Activated naive CD8-positive, alpha-beta T cell treated with anti-CD3 and anti-CD28 coated beads, Interleukin-2, amount 50 U/mL, for 24 hours (primary cell): ENCODE data around the gene GPR4.
"Not testable (repeated sequence)": the region's sequence is repeated elsewhere in the genome, so short reads cannot be mapped to it uniquely, and the experiment has no call there.

Experiments used
- ATAC-seq: fragments of 150-1000 bp; cut with Tn5 transposase; one replicate; pipeline ENCODE4 v1.10.0; 2021
- DNase-seq: peaks from one replicate; pipeline ENCODE4 v3.0.0; 2021
- H3K27ac Mint-ChIP-seq: one replicate; pipeline ENCODE4 v1.8.0; 2021; ENCODE audit warnings: mild to moderate bottlenecking, mixed read lengths
- H3K27me3 Mint-ChIP-seq: one replicate; pipeline ENCODE4 v1.8.0; 2021; ENCODE audit warnings: mixed read lengths
- H3K36me3 Mint-ChIP-seq: one replicate; pipeline ENCODE4 v1.8.0; 2021; ENCODE audit warnings: low read depth, mixed read lengths
- H3K4me1 Mint-ChIP-seq: one replicate; pipeline ENCODE4 v1.8.0; 2021; ENCODE audit warnings: mixed read lengths
- H3K4me3 Mint-ChIP-seq: one replicate; pipeline ENCODE4 v1.8.0; 2021; ENCODE audit warnings: mild to moderate bottlenecking, moderate library complexity, mixed read lengths
- H3K9me3 Mint-ChIP-seq: one replicate; pipeline ENCODE4 v1.8.0; 2021; ENCODE audit warnings: mixed read lengths

GPR4 gene

GRCh38 chr19:45636902-45637301, 34.9 kb upstream of the GPR4 start:
- DNase-seq = no peak
- Mint-ChIP-seq H3K27ac (no peak overlapping the region), H3K27me3 (no peaks in the 10 kb centered on the region), H3K9me3 (no peaks in the 10 kb centered on the region), H3K4me3 (no peak overlapping the region), H3K36me3 (peaks cover 32% of the 10 kb centered on the region), H3K4me1 (peaks cover 33% of the 10 kb centered on the region)
- no peak for ATAC-seq

GRCh38 chr19:45636275-45636674, 34.3 kb upstream of the GPR4 start:
- Mint-ChIP-seq H3K4me3 (no peak overlapping the region), H3K27me3 (no peaks in the 10 kb centered on the region), H3K36me3 (peaks cover 29% of the 10 kb centered on the region), H3K27ac (no peak overlapping the region), H3K4me1 (peaks cover 30% of the 10 kb centered on the region), H3K9me3 (no peaks in the 10 kb centered on the region)
- ATAC-seq (no peak), DNase-seq (no peak)

GRCh38 chr19:45632468-45633196, 30.6 kb upstream of the GPR4 start:
- peaks cover 27% of the 10 kb centered on the region for H3K36me3 Mint-ChIP-seq

GRCh38 chr19:45630463-45630862, 28.5 kb upstream of the GPR4 start:
- H3K27ac Mint-ChIP-seq = peak overlapping the region; percentile 70
- ATAC-seq = peak; percentile 94

More at GRCh38 chr19:45632468-45633196, 30.6 kb upstream of the GPR4 start:
- Mint-ChIP-seq H3K9me3 (no peaks in the 10 kb centered on the region), H3K27me3 (no peaks in the 10 kb centered on the region), H3K27ac (peak overlapping the region; percentile 67), H3K4me3 (no peak overlapping the region), H3K4me1 (peaks cover 21% of the 10 kb centered on the region)
- ATAC-seq (peak; percentile 51), DNase-seq (peak; percentile 71)

GRCh38 chr19:45629704-45630103, 27.7 kb upstream of the GPR4 start:
- no peaks in the 10 kb centered on the region for H3K9me3 Mint-ChIP-seq
- peaks cover 35% of the 10 kb centered on the region for H3K36me3 Mint-ChIP-seq
- H3K4me3 Mint-ChIP-seq = no peak overlapping the region
- ATAC-seq = no peak
- H3K27ac Mint-ChIP-seq = peak overlapping the region; percentile 65
- no peaks in the 10 kb centered on the region for H3K27me3 Mint-ChIP-seq
- DNase-seq = no peak
- peaks cover 28% of the 10 kb centered on the region for H3K4me1 Mint-ChIP-seq

More at GRCh38 chr19:45630463-45630862, 28.5 kb upstream of the GPR4 start:
- no peak overlapping the region for H3K4me3 Mint-ChIP-seq
- H3K4me1 Mint-ChIP-seq = peaks cover 20% of the 10 kb centered on the region
- peaks cover 32% of the 10 kb centered on the region for H3K36me3 Mint-ChIP-seq
- no peak for DNase-seq
- H3K9me3 Mint-ChIP-seq = no peaks in the 10 kb centered on the region
- no peaks in the 10 kb centered on the region for H3K27me3 Mint-ChIP-seq

- not testable (repeated sequence) for DNase-seq, H3K27me3 Mint-ChIP-seq, H3K9me3 Mint-ChIP-seq, H3K27ac Mint-ChIP-seq, H3K4me3 Mint-ChIP-seq, ATAC-seq
- peaks cover 46% of the 10 kb centered on the region for H3K36me3 Mint-ChIP-seq
- H3K4me1 Mint-ChIP-seq = peaks cover 37% of the 10 kb centered on the region
These were observed 26.2 kb upstream of the GPR4 start for GRCh38 chr19:45628219-45628618.

- H3K36me3 Mint-ChIP-seq = peaks cover 44% of the 10 kb centered on the region
- no peak for ATAC-seq
- no peak overlapping the region for H3K4me3 Mint-ChIP-seq
These were observed 22.0 kb upstream of the GPR4 start for GRCh38 chr19:45623984-45624383.

GRCh38 chr19:45621976-45622503, 20.0 kb upstream of the GPR4 start:
- ATAC-seq (no peak), DNase-seq (no peak)
- no peaks in the 10 kb centered on the region for H3K9me3 Mint-ChIP-seq
- no peak overlapping the region for H3K4me3 Mint-ChIP-seq
- peaks cover 19% of the 10 kb centered on the region for H3K4me1 Mint-ChIP-seq
- H3K36me3 Mint-ChIP-seq = peaks cover 43% of the 10 kb centered on the region
- H3K27me3 Mint-ChIP-seq = no peaks in the 10 kb centered on the region
- no peak overlapping the region for H3K27ac Mint-ChIP-seq

More at GRCh38 chr19:45623984-45624383, 22.0 kb upstream of the GPR4 start:
- peaks cover 19% of the 10 kb centered on the region for H3K4me1 Mint-ChIP-seq
- peak overlapping the region; percentile 31 for H3K27ac Mint-ChIP-seq
- no peak for DNase-seq
- no peaks in the 10 kb centered on the region for H3K27me3 Mint-ChIP-seq
- H3K9me3 Mint-ChIP-seq = no peaks in the 10 kb centered on the region

- peaks cover 19% of the 10 kb centered on the region for H3K4me1 Mint-ChIP-seq
- peak; percentile 25 for ATAC-seq
- peaks cover 45% of the 10 kb centered on the region for H3K36me3 Mint-ChIP-seq
These were observed 19.4 kb upstream of the GPR4 start for GRCh38 chr19:45621389-45621788.

GRCh38 chr19:45616704-45617017, 14.6 kb upstream of the GPR4 start:
- DNase-seq (no peak), ATAC-seq (no peak)
- Mint-ChIP-seq H3K27me3 (no peaks in the 10 kb centered on the region), H3K36me3 (peaks cover 51% of the 10 kb centered on the region), H3K27ac (no peak overlapping the region), H3K9me3 (no peaks in the 10 kb centered on the region), H3K4me1 (peaks cover 21% of the 10 kb centered on the region), H3K4me3 (no peak overlapping the region)

More at GRCh38 chr19:45621389-45621788, 19.4 kb upstream of the GPR4 start:
- H3K27me3 Mint-ChIP-seq = no peaks in the 10 kb centered on the region
- no peak overlapping the region for H3K4me3 Mint-ChIP-seq
- H3K9me3 Mint-ChIP-seq = no peaks in the 10 kb centered on the region
- H3K27ac Mint-ChIP-seq = no peak overlapping the region
- DNase-seq = no peak

- Mint-ChIP-seq H3K4me3 (no peak overlapping the region), H3K36me3 (peaks cover 54% of the 10 kb centered on the region), H3K4me1 (peaks cover 21% of the 10 kb centered on the region), H3K27ac (peak overlapping the region; percentile 52), H3K27me3 (no peaks in the 10 kb centered on the region), H3K9me3 (no peaks in the 10 kb centered on the region)
- peak; percentile 56 for ATAC-seq
- DNase-seq = peak; percentile 83
These were observed 14.0 kb upstream of the GPR4 start for GRCh38 chr19:45615795-45616703.

GRCh38 chr19:45615056-45615455, 13.0 kb upstream of the GPR4 start:
- not testable (repeated sequence) for H3K4me3 Mint-ChIP-seq, ATAC-seq, DNase-seq, H3K9me3 Mint-ChIP-seq, H3K27ac Mint-ChIP-seq, H3K27me3 Mint-ChIP-seq
- Mint-ChIP-seq H3K36me3 (peaks cover 57% of the 10 kb centered on the region), H3K4me1 (peaks cover 21% of the 10 kb centered on the region)

GRCh38 chr19:45613926-45614725, 12.1 kb upstream of the GPR4 start:
- H3K4me1 Mint-ChIP-seq = peaks cover 21% of the 10 kb centered on the region
- peaks cover 61% of the 10 kb centered on the region for H3K36me3 Mint-ChIP-seq
- DNase-seq (peak; percentile 34), ATAC-seq (peak; percentile 92)
- no peaks in the 10 kb centered on the region for H3K27me3 Mint-ChIP-seq
- H3K27ac Mint-ChIP-seq = peak overlapping the region; percentile 91
- H3K4me3 Mint-ChIP-seq = peak overlapping the region; percentile 32
- peaks cover under 1% of the 10 kb centered on the region for H3K9me3 Mint-ChIP-seq

GRCh38 chr19:45608948-45609347, 6.9 kb upstream of the GPR4 start:
- Mint-ChIP-seq H3K4me3 (no peak overlapping the region), H3K36me3 (peaks cover 39% of the 10 kb centered on the region), H3K27ac (no peak overlapping the region), H3K4me1 (peaks cover 15% of the 10 kb centered on the region), H3K9me3 (peaks cover 5% of the 10 kb centered on the region), H3K27me3 (no peaks in the 10 kb centered on the region)
- ATAC-seq (no peak), DNase-seq (no peak)
